ENCODE measurements around the gene PHETA1. TPM values are rescaled to one million over a fixed set of nuclear protein-coding genes. Genes with fewer than 3 reads are reported as not detected.

Gene PHETA1
- total RNA-seq, 4 donors from 2014 or later, result 8.1 to 23.5 (median 15.3) TPM

DNA sequence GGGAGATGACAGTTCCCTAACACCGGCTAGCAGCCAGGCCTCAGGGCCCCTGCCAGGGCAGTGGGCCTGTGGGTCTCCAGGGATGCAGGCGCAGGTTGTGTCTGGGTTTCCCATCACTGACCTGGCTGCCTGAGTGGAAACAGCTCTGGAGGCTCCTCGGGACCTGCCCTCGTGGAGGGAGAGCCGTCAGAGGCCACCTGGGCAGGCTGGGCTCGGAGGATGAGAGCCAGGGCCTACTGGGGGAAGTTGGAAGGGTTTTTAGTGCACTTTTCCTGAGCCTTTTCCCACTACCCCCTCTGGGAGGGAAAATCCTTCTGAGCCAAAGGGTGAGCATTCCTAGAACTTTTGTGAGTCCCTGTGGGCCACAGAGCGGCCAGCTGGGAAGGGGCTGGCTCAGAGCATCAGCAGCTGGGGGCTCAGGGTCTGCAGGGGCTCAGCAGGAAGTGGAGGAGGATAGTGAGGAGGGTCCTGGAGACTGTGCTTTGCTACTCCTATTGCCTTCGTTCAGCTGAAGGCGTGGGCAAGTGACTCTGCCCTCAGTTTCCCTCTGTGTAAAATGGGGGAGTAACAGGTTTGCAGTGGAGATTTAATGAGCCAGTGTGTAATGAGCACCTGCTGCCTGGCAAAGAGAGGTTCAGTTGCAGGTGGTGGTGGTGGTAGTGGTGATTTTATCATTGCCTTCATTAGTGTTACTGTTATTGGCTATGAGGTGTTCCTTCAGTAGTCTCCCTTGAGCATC, 38.7 kb upstream of the PHETA1 start:
- Histone ChIP-seq H3K27me3 (no peaks in the 10 kb centered on the region), H3K27ac (peak overlapping the region in 2 of 3 donors; percentile 81 to 87), H3K36me3 (no peaks in the 10 kb centered on the region), H3K9me3 (no peaks in the 10 kb centered on the region), H3K4me1 (peaks cover 42 to 71% of the 10 kb centered on the region in 2 donors), H3K4me3 (replicated peaks in 1 of 3) (peak overlapping the region in 1 of 3 donors; percentile 89)
- no peak for DNase-seq
- intact Hi-C loops (cut with DNase I), result no loop called here
- WGBS, 2 donors, result 84% methylated on average over 5 to 8 of the region's 9 CpGs
- no peak for TF ChIP-seq POLR2A (IDR thresholded peaks at IDR 0.05)
- TF ChIP-seq, protein P1, sequence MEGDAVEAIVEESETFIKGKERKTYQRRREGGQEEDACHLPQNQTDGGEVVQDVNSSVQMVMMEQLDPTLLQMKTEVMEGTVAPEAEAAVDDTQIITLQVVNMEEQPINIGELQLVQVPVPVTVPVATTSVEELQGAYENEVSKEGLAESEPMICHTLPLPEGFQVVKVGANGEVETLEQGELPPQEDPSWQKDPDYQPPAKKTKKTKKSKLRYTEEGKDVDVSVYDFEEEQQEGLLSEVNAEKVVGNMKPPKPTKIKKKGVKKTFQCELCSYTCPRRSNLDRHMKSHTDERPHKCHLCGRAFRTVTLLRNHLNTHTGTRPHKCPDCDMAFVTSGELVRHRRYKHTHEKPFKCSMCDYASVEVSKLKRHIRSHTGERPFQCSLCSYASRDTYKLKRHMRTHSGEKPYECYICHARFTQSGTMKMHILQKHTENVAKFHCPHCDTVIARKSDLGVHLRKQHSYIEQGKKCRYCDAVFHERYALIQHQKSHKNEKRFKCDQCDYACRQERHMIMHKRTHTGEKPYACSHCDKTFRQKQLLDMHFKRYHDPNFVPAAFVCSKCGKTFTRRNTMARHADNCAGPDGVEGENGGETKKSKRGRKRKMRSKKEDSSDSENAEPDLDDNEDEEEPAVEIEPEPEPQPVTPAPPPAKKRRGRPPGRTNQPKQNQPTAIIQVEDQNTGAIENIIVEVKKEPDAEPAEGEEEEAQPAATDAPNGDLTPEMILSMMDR (IDR thresholded peaks at IDR 0.05), result no peak

DNA sequence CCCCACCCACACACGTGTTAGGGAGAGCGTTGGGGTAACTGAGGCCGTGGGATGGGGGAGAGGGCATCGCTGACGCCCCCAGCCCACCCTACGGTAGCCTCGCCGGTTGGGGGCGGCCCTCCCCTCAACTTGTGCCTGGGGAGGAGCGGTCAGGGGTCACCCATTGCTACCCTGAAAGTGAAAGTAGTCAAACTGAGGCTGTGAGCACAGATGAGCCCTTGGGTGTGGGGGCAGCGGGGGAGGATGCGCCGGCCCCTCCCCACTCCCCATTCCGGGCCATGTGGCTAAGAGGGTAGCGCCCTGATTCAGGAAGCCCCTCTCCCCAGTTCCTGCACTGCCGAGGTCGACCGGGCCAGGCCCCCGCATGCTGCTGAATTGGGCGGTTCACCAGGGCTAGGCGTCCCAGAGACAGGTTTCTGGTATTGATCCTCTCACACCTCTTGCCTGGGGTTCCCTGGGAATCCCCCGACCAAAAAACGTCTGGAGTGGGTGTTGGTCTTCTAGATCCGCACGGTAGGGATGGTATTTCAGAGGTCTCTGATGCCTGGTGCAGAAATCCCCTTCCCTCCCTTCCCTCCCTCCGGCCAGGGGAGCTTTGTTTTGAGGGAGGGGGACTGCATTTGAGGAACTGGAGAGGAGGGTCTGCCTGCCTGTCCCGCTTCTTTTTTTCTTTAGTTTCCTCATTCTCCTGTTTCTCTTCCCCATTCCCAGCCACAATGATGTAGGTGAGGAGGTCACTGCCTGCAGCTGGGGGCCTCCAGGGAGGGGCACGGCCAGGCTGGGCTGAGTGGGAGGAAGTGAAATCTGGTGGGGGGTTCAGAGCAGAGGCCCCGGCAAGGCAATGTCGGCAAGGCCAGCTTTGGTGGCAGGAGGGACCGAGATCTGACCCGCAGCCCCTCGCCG, 37.8 kb upstream of the PHETA1 start:
- peaks cover 35 to 63% of the 10 kb centered on the region in 2 donors for H3K4me1 ChIP-seq
- WGBS, 2 donors, result 30 to 48% methylated on average over 20 to 26 of the region's 34 CpGs
- TF ChIP-seq, protein P1 (IDR thresholded peaks at IDR 0.05), result no peak
- TF ChIP-seq POLR2A (IDR thresholded peaks at IDR 0.05), result no peak
- H3K36me3 ChIP-seq, result no peaks in the 10 kb centered on the region
- DNase-seq, result no peak
- H3K4me3 ChIP-seq (replicated peaks in 1 of 3), result peak overlapping the region; percentile 72 to 89 (median 88)
- H3K9me3 ChIP-seq, result no peaks in the 10 kb centered on the region
- intact Hi-C loops (cut with DNase I), result no loop called here
- H3K27me3 ChIP-seq, result no peaks in the 10 kb centered on the region
- H3K27ac ChIP-seq, result peak overlapping the region; percentile 81 to 87 (median 83)

DNA sequence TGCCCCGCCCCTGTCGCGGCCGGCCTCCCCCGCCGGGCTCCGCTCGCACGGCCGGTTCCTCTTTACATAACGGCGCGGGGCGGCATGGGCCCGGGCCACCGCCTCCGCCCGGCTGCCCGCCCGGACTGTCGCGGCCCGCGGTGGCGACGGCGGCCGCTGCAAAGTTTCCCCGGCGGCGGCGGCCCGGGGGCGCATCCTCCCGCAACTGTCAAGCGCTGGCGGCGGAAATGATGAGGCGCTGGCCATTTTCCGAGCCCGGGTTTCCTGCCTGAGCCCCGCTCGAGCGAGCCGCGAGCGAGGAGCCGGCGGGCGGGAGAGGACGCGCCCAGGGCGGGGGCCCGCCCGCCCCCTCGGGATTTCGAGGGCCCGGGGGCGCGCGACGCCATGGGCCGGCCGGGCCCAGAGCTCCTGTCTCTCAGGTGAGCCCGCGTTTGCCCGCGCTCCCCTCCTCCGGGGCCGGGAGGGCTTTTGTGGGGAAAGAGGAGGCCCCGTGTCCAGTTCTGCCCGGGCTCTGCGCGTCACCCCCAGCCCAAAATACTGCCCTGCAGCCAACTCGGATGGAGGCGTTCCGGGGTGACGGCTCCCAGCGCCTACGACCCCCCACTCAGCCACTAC, 37.1 kb upstream of the PHETA1 start, which contains the start of gene SH2B3:
SH2B3 (plus strand) TSS at position 65 of the 615 bp plus-strand sequence. CDS start 12,223 bp downstream, outside the sequence.
- TF ChIP-seq POLR2A (IDR thresholded peaks at IDR 0.05), result peak in 1 of 2 donors; percentile 53
- TF ChIP-seq, protein P1 (IDR thresholded peaks at IDR 0.05), result no peak
- H3K27ac ChIP-seq, result peak within 1 kb of the TSS; percentile 81 to 87 (median 83)
- no peak for DNase-seq
- WGBS, 2 donors, result 2% methylated on average over 9 of the region's 80 CpGs; no CpG with 5 or more reads in 1 of the 2 donors
- H3K4me1 ChIP-seq, result peaks cover 27 to 55% of the 10 kb centered on the region in 2 donors
- H3K27me3 ChIP-seq, result no peaks in the 10 kb centered on the region
- H3K9me3 ChIP-seq, result no peaks in the 10 kb centered on the region
- H3K36me3 ChIP-seq, result no peaks in the 10 kb centered on the region
- H3K4me3 ChIP-seq (replicated peaks in 1 of 3), result peak within 1 kb of the TSS; percentile 72 to 89 (median 88)
- intact Hi-C loops (cut with DNase I), result no loop called here

DNA sequence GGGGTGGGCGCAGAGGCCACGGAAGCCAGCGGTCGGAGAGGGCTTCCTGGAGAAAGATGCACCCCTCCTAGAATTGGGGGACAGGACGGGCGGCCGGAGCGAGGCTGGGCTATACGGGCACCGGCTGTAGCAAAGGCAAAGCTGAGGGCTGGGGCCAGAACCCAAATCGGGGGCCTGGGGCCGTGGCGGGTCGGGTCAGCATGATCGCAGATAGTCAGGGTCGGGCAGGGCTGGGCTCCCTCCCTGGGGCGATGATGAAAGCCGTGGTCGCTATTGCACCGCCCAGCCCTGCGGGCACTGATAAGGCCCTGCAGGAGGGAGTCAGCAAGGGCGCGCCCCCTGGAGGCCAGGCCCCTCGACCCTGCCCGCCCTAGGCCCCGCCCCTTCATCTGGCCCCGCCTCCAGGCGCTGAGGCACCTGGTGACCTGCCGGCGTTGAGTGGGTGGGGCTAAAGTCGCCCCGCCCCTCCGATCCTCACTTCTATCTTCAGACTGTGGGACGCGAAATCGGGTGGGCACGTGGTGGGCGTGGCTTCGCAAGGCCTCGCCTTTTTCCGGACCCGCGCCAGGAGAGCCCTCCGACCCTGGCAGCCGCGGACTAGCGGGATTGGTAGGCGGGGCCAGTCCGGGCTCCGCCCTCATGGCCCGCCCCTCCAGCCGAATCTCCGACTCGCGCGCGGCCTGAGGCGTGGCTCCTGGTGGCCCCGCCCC, 36.4 kb upstream of the PHETA1 start:
- TF ChIP-seq, protein P1 (IDR thresholded peaks at IDR 0.05), result peak in 4 of 6 experiments; percentile 31 to 53 (median 42)
- no peak for TF ChIP-seq POLR2A (IDR thresholded peaks at IDR 0.05)
- intact Hi-C loops (cut with DNase I), result no loop called here
- H3K27me3 ChIP-seq, result no peaks in the 10 kb centered on the region
- peak overlapping the region; percentile 6 to 89 (median 72) for H3K4me3 ChIP-seq (replicated peaks in 1 of 3)
- 2 to 17% methylated on average over 9 to 30 of the region's 59 CpGs for WGBS, 2 donors
- peak; percentile 94 to 96 for DNase-seq
- H3K36me3 ChIP-seq, result no peaks in the 10 kb centered on the region
- H3K9me3 ChIP-seq, result no peaks in the 10 kb centered on the region
- peak overlapping the region; percentile 45 to 87 (median 55) for H3K27ac ChIP-seq
- H3K4me1 ChIP-seq, result peaks cover 22 to 49% of the 10 kb centered on the region in 2 donors
